HG03558 (cell line): ENCODE measurements around the gene STXBP6.

Experiments
- ATAC-seq: cut with Tn5 transposase; IDR thresholded peaks from one replicate; pipeline ENCODE4 v1.9.1; 2021; ENCODE audit warnings: moderate number of reproducible peaks; ENCODE audit not compliant: unreplicated experiment; ENCODE audit errors: extremely low read depth

Gene STXBP6

DNA sequence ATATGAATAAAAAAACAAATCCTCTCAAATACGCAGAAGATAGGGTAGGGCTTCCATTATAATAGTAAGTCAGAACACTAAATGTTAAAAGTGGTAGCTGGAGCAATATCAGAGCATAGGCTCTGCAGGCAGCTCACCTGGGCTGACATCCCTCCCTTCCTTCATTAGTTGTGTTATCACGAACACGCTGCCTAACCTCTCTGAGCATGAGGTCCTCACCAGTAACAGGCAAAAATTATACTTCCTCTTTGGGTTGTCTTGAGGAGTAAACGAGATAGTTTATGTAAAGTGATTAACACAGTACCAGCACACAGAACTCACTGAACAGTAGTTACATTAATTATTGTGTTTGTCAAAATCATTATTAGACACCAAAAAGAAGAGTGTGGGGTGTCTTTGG is 154.3 kb downstream of the STXBP6 start:
- ATAC-seq, result no peak

DNA sequence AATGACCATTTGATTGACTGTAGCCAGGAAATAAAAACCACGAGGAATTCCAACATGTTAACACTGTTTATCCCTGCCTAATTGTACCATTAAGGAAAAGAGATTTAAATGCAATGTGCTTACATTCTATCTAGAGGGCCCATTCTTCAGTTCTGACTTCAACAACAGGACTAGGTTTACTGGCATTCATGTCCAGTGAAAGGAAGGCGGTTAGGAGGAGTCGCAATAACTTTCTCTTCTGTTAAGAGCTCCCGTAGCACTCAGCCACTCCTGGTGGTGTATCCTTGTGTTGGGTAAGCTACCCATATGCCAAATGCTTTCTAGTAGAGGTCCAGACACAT is 154.7 kb downstream of the STXBP6 start:
- ATAC-seq, result no peak

DNA sequence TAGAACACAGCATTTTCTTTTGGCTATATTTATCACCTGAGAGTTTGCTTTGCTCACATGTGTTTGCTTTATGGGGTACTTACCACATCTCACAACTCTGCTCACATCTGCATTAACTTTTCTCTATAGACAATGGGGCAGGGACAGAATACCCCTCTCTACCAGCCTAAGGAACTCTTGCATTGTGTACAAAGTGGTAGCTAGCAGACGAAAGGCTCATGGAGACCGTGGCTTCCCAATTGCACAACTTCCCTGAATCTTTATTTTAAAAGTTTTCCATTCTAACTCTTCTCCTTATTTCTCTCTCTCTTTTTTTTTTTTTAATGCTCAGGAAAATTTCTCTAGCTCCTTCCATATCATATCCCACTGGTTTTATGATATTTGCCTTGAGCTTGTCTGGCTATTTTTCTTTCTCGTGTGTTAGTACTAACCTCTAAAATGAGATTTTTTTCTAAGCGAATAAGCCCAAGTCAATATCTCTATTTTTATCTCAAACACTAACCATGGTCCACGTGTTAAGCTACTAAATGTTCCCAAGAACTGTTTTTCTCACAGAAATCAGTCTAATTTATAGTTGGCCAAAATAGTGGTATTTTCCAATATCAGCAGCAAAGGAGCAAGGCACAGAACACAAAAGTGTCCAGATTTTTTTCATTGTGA is 155.2 kb downstream of the STXBP6 start:
- no peak for ATAC-seq

DNA sequence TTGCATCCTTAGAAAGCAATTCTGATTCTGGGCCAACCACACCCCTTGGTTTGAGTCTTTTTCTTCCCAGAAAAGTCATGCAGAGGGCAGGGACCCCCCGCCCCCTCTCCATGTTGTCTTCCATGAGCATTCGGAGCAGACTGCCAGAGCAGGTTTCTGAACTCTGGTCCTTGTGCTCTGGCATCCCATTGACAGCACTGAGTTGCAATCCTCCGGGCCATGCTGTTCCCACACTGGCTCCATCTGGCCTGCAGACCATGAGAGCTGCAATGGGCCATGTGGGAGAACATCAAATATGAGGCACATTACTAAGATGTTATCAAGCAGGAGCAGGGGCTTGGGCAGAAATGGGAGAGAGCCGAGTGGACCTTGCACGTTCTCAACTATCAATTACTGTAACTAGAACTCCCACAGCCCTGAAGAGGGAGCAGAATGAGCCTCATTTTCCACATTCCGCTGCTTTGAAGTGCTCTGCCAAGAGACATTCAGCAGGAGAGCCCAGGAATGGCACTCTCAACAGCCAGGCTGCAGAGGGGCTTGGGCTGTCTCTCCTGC is 157.4 kb downstream of the STXBP6 start:
- no peak for ATAC-seq

DNA sequence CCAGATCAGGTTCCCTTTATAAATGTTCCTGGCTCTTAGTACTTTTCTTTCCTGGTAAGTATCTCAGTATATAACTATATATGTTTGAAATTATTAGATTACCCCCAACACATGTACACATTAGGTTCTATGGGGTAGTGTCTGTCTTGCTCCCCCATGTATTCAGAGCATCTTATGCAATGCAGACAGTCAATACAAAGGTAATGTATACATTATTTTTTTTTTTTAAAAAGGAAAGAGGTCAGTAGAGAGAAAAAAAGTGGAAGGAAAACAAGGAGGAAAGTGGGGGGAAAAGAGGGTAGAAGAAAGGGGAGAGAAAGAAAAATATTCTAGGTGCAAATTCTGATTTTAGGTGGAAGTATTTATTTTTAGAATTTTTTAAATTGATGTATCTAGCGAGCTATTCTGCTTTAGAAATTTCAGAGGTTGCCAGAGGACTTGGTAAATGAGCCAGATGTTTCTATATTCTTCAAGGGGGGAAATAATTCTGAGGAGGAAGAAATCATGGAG is 157.9 kb downstream of the STXBP6 start:
- no peak for ATAC-seq

DNA sequence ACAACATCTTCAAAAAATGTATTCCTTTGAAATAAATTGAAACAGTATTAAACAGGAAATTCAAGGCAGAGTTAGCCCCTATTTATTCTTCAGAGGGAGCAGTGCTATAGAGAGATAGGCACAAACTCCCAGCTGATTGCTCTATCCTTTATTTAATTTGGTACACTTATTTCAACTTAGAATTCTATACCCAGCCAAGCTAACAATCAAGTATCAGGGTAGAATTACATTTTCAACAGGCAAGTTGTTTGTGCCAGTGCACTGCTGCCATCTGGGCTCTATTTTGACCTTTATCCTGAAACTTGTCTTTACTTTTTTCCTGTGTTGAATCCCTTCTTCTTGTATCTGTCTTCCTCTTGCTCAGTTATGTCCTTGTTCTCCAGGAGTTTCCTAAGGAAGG is 159.2 kb downstream of the STXBP6 start:
- ATAC-seq, result no peak

DNA sequence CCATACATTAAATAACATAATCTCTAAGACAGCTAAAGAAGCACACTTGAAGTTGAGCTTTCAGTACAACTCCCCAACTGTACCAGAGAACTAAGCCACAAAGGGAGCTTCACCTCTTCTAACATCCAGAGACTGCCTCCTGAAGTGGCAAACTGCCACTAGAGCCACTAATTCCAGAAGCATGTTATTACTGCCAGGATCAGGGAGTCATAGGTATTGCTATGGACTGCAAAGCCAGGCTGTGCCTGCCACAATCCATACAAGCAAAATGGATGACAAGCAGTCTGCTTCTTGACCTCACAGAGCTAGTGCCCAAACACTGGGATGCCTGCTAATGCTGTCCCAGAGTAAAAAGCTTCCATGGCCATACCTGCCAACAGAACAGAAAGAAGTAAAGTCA is 160.1 kb downstream of the STXBP6 start:
- ATAC-seq, result no peak

DNA sequence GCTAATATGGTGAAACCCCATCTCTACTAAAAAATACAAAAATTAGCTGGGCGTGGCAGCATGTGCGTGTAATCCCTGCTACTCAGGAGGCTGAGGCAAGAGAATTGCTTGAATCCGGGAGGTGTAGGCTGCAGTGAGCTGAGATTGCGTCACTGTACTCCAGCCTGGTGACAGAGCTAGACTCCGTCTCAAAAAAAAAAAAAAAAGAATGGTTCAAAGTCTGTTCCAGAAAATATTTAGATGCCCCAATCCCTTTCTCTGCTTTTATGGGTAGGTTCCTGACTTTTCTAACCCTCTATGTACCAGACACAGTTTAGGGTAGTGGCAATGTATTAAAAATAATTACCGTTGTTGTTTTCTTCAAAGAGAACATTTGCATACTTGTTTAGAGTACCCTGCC is 161.4 kb downstream of the STXBP6 start:
- ATAC-seq, result no peak

DNA sequence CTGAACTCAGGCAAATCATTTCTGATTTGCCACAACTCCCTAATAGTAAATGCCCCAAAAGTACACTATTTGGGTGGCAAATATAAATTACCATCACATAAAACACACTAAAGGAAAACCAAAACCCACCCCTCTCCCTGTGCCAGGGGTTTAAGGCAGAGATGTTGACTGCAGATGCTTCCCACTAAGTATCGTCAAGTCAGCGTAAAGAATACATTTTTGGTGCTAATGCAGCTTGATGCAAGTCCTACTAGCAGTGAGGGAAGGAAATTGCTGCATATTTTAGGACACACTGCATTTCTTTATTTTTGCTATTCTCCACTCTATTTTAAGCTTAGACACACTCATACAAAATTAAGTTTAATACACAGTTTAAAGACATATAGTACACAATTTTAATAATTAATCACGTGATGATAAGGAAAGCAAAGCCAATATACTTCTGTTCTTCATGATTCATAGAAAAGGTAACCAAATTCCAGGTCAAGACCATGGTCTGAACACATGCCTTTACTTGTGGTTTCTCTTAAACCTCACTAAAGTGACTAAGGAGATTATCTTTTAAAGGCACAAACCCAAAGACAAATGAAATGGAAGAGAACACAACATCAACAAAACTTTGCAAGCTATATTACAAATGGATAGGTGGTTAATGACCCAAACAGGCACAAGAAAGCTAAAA is 162.2 kb downstream of the STXBP6 start:
- no peak for ATAC-seq

DNA sequence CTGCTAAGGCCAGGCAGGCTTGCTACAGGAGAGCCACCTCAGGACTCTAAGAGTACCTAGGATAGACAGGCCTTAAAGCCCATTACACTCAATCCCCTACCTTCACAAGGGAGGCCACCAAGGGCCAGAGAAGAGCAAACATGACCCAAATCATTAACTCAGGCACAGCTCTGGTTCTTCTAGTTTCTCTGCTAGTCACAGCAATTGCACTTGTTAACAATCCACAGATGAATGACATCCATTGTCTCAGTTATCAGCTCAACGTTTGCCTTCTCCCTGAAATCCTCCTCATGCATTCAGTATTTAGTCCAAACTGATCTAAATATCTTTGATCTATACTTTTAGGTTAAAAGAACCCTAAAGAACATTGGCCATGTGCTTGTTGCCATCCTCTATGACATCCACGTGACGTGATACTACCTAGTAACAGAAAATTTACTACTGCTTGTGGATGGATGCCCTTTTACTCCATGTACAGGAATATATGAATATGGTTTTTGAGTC is 164.5 kb downstream of the STXBP6 start:
- no peak for ATAC-seq

DNA sequence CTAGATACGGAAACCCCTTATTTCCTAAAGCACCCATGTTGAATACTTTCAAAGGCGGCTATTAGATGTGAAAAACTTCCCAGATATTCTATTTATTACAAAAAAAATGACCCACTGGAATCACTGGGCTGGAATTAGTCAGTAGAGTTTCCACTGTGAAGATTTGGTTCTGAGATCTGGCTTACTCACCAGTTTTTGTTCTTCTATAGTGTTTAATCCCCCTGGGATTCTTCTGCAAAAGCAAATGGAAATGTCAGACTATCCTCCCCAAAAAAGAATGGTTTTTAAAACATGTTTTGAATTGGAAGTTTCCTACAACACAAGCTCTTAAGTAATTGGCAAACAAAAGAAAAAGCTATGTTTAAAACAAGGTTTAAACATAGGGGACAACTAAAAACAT is 166.4 kb downstream of the STXBP6 start:
- no peak for ATAC-seq

DNA sequence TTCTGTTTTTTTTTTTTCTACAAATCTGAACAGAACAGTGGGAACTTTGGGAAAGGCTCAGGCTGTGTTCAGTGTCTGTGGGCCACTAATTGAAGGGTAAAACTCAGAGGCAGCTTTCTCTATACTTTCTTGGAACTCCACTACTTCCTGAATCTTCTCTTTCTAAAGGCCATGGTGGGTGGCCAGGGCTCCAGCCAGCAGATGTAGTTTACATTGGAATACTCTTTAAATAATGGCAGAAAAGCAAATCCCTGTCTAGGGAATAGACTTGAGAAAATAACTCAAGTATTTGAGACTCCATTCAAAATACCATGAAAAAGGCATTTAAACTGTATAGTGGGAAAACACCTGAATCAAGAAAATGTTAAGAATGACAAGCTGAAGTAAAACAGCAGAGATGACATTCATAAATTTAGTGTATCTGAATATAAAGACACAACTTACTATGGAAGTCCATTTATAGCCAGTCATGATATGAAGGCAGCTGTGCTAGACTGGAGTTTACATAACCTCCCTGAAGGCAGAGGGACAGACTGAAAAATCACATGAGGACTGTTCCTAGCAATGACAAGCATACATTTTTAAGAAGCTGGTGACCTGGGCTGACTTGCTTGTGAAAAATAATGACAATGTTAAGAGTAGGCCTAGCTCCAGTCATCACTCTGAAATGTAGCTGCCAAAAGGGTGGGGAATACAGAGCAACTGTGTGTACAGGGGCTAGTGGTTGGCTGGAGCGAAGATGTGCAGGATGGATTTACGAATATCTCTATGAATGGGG is 168.6 kb downstream of the STXBP6 start:
- ATAC-seq, result no peak

DNA sequence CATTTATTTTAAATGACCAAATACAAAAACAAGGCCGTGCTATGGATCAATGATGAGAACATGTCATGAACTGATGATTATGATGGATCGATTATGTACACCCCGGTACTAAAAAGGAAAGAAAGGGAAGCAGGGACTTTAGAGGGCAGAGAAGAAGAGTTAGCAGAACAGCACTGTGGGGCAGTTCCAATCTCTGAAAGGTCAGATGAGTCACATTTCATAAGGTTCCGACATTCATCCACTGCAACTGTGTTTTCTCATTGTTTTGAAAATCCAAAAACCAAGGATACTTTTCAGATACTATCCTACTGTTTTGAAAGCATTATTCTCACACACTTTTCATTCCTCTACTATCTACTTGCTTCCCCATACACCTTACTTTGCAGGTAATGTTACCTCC is 169.3 kb downstream of the STXBP6 start:
- ATAC-seq, result no peak

DNA sequence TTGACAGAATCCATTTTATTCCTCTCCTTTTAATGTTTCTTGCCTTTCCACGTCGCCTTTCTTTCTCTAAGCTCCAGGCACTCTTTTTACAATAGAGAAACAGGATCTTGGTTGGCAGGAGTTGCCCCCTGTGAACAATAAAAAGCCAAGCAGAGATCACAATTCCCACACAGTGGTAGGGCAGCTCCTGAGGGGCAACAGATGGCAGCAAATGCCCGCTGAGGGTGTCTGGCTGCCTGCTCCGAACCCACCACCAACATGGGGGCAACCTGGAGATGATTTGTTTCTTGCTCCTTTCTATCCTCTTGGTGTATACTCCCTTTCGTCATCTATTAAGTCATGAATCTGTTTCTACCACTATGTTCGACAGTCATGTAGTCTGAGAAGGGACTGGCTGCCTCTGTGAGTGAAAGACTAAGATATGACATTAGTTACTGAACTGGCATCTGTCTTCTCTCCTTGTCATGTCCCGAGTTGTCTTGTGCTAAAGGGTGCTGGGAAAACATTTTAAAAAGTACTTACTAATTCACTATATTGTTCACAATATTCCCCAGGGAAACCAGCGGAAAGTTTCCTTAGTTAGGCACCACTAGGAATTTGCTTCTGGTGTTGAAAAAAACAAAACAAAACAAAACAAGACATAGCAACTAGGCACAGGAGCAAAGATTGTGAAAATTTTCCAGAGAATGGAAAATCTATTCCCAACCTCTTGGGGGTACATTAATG is 170.1 kb downstream of the STXBP6 start:
- ATAC-seq, result no peak

DNA sequence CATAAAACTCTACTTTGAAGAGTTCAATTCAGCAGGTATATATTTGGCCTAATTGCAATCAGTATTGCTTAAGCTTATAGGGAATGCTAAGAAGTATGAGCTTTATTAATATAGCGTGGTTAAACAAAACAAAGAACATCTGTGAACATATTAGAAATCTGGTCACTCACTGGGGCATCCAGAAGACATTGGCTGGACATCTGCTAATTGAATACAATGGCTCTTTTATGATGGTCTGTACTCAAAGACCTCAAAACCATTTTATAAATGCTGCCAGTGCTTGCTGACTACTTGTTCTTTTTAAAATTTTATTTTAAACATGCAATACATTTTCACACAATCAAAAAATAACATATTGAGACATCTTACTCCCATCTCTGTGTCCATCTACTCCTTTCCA is 173.0 kb downstream of the STXBP6 start:
- no peak for ATAC-seq

DNA sequence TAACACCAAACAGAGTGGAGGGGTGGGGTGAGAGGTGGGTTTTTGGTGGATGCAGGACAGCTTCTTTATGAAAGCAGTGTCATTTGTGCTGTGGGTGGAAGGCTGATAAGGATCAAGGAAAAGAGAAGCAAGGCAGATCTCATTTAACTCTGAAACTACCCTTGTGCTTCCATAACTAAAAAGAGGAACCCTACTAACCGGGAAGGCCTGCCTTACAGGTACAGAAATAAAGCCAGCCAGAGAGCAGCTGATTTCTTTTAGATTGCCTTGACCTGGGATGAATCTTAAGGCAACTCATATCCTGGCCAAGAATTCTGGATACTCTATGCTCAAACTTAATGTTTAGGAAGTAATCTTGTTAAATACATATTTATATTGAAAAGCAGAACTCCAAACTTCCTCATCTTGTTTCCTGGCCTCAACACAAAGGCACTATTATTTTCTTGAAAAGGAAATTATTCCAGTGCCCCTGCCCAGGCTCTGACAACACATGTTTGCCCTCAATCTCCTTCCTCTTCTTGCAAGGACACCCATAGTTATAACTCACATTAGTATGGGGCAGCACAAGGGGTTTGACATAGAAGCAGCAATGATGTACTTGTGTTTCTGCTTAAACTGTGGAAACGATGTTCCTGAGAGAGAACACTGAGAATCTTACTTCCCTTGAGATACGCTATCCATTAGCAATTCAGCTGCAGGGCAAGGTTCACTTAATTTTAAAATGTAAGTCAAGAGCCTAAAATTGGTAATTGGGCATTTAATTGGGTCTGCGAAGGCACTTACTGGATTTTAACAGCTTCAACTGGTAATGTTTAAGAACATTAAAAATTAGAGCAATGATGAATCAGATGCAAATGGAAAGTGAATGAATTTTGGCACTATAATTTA is 173.7 kb downstream of the STXBP6 start:
- ATAC-seq, result no peak

DNA sequence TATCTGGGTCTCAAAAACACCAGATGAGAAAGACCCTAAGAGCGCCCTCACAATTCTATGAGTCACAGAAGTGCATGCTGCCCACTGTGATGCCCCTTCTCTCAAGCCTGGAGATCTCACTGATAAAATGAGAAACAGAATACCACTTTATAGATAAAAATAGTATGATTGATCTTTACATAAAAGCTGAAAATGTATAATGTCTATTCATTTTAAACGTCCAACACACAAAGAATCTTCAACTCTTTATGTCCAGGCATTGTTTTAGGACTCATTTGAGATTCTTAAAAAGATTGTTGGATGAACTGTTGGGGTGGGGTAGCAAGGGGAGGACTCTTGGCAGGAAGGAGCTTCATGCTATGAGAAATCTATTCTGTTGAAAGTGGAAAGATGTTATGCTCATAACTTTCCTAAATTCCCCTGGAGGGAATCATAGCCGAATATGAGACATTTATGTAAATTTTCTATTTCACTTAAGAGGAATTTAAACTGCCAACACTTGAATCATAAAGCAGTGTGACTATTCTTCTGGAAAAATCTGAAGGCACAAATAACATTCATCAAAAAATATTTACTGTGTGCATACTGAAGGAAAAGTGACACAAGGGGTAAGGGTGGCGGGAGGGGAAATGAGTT is 174.6 kb downstream of the STXBP6 start:
- ATAC-seq, result no peak

DNA sequence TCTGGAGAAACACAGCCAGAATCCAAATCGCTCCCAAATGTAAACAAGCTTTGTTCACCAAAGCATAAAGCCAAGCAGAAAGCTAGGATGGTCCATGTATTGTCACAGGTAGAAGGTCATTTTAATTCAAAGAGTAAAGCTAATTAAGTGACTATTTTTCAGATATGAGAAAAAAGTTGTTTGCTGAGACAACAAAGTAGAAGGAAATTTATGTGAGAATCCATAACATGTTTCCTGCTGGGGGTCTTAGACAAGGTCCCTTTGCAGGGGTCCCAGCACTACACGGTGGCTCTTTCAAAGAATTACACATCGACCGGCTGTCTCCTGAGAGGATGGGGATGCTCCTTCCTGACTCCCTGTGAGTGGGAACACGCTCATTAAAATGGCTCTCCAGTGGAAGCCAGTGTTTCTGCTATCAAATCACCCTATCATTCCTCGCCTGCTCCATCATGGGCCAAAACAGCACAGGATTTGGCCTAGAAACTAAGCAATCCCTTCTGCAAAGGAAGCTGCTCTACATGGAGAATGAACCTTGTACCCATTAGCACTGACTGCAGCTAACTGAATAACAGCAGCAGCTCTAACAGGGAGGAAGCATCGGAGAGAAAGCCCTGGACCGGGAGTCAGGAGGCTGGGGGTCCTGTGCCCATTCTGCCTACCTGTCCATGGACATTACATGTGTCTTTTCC is 175.3 kb downstream of the STXBP6 start:
- ATAC-seq, result no peak
